VCaP (cell line): ENCODE measurements around the gene LAS1L.
"Not testable (repeated sequence)": the region's sequence is repeated elsewhere in the genome, so short reads cannot be mapped to it uniquely, and the experiment has no call there.

Experiments
- H3K27ac ChIP-seq: fragments of 450-650 bp; 2 replicates; pipeline ENCODE4 v1.5.1; 2017
- CTCF ChIP-seq: fragments of 450-650 bp; conservative IDR thresholded peaks from 2 replicates; pipeline ENCODE4 v1.5.1; 2017; ENCODE audit warnings: mild to moderate bottlenecking, moderate library complexity

The LAS1L gene

GRCh38 chrX:65513610-65514009, 21.0 kb downstream of the LAS1L start:
- no peak for TF ChIP-seq CTCF
- no peak overlapping the region for H3K27ac ChIP-seq

GRCh38 chrX:65509400-65509799, 25.2 kb downstream of the LAS1L start:
- TF ChIP-seq CTCF = no peak
- no peak overlapping the region for H3K27ac ChIP-seq

- no peak overlapping the region for H3K27ac ChIP-seq
- TF ChIP-seq CTCF = no peak
Measured at GRCh38 chrX:65508851-65509250, 25.7 kb downstream of the LAS1L start.

- no peak overlapping the region for H3K27ac ChIP-seq
- TF ChIP-seq CTCF = no peak
Measured at GRCh38 chrX:65502618-65503017, 32.0 kb downstream of the LAS1L start.

GRCh38 chrX:65493431-65493830, 41.2 kb downstream of the LAS1L start:
- no peak overlapping the region for H3K27ac ChIP-seq
- no peak for TF ChIP-seq CTCF

GRCh38 chrX:65491620-65492019, 43.0 kb downstream of the LAS1L start:
- no peak for TF ChIP-seq CTCF
- H3K27ac ChIP-seq = no peak overlapping the region

- no peak for TF ChIP-seq CTCF
- no peak overlapping the region for H3K27ac ChIP-seq
Measured at GRCh38 chrX:65488495-65488894, 46.1 kb downstream of the LAS1L start.

- TF ChIP-seq CTCF = no peak
- no peak overlapping the region for H3K27ac ChIP-seq
Measured at GRCh38 chrX:65480960-65481359, 53.6 kb downstream of the LAS1L start.

GRCh38 chrX:65479102-65479501, 55.5 kb downstream of the LAS1L start:
- not testable (repeated sequence) for H3K27ac ChIP-seq
